Parathyroid adenoma (tissue), 2 donors: Measurements from ENCODE around the gene NEK2.

Source experiments
- H2AFZ ChIP-seq: fragments of 300-600 bp; sonication (generic); one replicate; pipeline ENCODE4 v1.7.0; 2017; ENCODE audit warnings: antibody characterized with exemption, mild to moderate bottlenecking
- H3K27ac ChIP-seq: fragments of 300-600 bp; sonication (generic); one replicate; pipeline ENCODE4 v1.7.0; 2017
- H3K27me3 ChIP-seq: fragments of 300-600 bp; sonication (generic); one replicate; pipeline ENCODE4 v1.7.0; 2017; ENCODE audit warnings: low read length; ENCODE audit not compliant: control insufficient read depth, insufficient read depth
- H3K36me3 ChIP-seq: fragments of 300-600 bp; sonication (generic); one replicate; pipeline ENCODE4 v1.7.0; 2017; ENCODE audit warnings: low read length; ENCODE audit not compliant: control insufficient read depth, insufficient read depth
- H3K4me1 ChIP-seq: fragments of 300-600 bp; sonication (generic); one replicate; pipeline ENCODE4 v1.7.0; 2017; ENCODE audit warnings: control low read depth
- H3K4me2 ChIP-seq: fragments of 300-600 bp; sonication (generic); one replicate; pipeline ENCODE4 v1.7.0; 2017; ENCODE audit warnings: low read length
- H3K4me3 ChIP-seq: fragments of 300-600 bp; sonication (generic); one replicate; pipeline ENCODE4 v1.7.0; 2017; ENCODE audit warnings: low read depth, low read length
- H3K79me2 ChIP-seq: fragments of 300-600 bp; sonication (generic); one replicate; pipeline ENCODE4 v1.7.0; 2017; ENCODE audit warnings: control low read depth
- H3K9ac ChIP-seq: fragments of 300-600 bp; sonication (generic); one replicate; pipeline ENCODE4 v1.7.0; 2017; ENCODE audit warnings: mild to moderate bottlenecking
- H3K9me3 ChIP-seq: fragments of 300-600 bp; sonication (generic); one replicate; pipeline ENCODE4 v1.7.0; 2017; ENCODE audit warnings: low read length; ENCODE audit not compliant: control insufficient read depth
- CTCF ChIP-seq: fragments of 300-600 bp; sonication (generic); IDR thresholded peaks from one replicate; pipeline ENCODE4 v1.7.0; 2017; ENCODE audit warnings: antibody characterized with exemption, mild to moderate bottlenecking
- donor health status: primary hyperparathyroidism.

The NEK2 gene

GRCh38 chr1:211619033-211619996, 56.1 kb downstream of the NEK2 start:
- no peaks in the 10 kb centered on the region for H3K36me3 ChIP-seq
- no peak for TF ChIP-seq CTCF
- no peaks in the 10 kb centered on the region for H3K27me3 ChIP-seq

DNA sequence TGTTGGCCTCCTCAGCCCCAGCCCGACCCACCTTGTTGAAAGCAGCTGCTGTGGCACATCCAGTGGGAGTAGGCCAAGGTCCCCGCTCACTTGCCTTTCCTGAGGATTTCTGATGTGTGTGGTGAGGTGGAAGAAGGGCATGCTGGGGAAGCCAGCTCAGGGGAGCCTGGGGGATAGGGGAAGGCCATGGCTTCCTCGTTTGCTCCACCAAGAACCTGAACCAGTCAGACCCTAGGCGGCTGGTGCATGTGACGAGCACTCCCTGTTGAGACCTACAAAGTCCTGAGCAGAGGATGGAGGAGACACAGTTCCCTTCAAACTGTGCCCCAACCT, 58.5 kb downstream of the NEK2 start:
- no peaks in the 10 kb centered on the region for H3K36me3 ChIP-seq
- no peaks in the 10 kb centered on the region for H3K9me3 ChIP-seq
- no peaks in the 10 kb centered on the region for H3K79me2 ChIP-seq
- no peaks in the 10 kb centered on the region for H3K27me3 ChIP-seq
- H3K9ac ChIP-seq = no peak overlapping the region
- no peak overlapping the region for H3K4me3 ChIP-seq
- no peak for TF ChIP-seq CTCF
- no peaks in the 10 kb centered on the region for H3K4me1 ChIP-seq
- H3K4me2 ChIP-seq = no peak overlapping the region
- H2AFZ ChIP-seq = no peak overlapping the region
- no peak overlapping the region for H3K27ac ChIP-seq

More at GRCh38 chr1:211619033-211619996, 56.1 kb downstream of the NEK2 start:
- Histone ChIP-seq H3K9ac (no peak overlapping the region), H3K27ac (no peak overlapping the region), H3K4me2 (no peak overlapping the region), H2AFZ (no peak overlapping the region), H3K9me3 (no peaks in the 10 kb centered on the region), H3K4me3 (no peak overlapping the region), H3K4me1 (no peaks in the 10 kb centered on the region), H3K79me2 (no peaks in the 10 kb centered on the region)

DNA sequence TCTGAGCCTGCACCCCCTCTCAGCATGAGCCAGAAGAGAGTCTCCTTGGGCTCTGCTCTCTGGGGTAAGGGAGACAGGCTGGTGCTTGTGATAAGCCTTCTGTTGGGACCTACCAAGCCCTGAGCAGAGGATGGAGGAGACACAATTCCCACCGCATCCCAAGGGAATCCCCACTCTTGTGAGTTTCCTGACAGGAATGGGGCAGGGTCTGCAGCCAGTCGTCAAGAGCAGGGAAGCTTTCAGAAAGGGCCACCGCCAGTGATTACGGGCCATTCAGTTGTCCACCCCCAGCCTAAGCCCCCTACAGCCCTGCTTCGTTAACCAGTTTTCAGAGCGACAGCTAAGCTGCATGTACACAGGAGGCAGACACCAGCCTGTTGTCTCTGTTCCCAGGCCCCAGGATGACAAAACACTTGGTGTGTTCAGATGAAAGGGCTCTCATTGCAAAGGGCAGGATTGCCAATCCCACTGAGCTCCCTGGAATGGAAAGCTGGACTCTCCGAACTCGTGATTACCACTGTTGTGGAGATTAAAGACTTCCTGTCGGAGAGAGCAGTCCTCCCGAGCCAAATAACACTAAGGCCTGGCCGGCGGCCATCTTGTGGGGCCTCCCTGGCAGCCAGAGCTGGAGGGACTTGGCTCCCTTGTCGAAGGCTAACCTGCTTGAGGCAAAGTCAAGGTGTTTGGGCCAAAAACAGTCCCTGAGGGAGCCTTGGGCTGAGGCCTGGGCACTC, 59.0 kb downstream of the NEK2 start:
- Histone ChIP-seq H3K36me3 (no peaks in the 10 kb centered on the region), H3K9me3 (no peaks in the 10 kb centered on the region), H3K9ac (no peak overlapping the region), H3K79me2 (no peaks in the 10 kb centered on the region), H2AFZ (no peak overlapping the region), H3K4me2 (no peak overlapping the region), H3K27me3 (no peaks in the 10 kb centered on the region), H3K27ac (no peak overlapping the region), H3K4me3 (no peak overlapping the region), H3K4me1 (no peaks in the 10 kb centered on the region)
- no peak for TF ChIP-seq CTCF

GRCh38 chr1:211614615-211615014, 60.8 kb downstream of the NEK2 start:
- no peaks in the 10 kb centered on the region for H3K79me2 ChIP-seq
- no peak for TF ChIP-seq CTCF

More at GRCh38 chr1:211614615-211615014, 60.8 kb downstream of the NEK2 start:
- no peak overlapping the region for H3K4me2 ChIP-seq
- H3K9ac ChIP-seq = no peak overlapping the region
- H3K27ac ChIP-seq = no peak overlapping the region
- no peaks in the 10 kb centered on the region for H3K4me1 ChIP-seq
- H2AFZ ChIP-seq = no peak overlapping the region
- H3K36me3 ChIP-seq = no peaks in the 10 kb centered on the region
- H3K4me3 ChIP-seq = no peak overlapping the region
- no peaks in the 10 kb centered on the region for H3K9me3 ChIP-seq
- no peaks in the 10 kb centered on the region for H3K27me3 ChIP-seq
